Kidney (tissue), 14 donors: ENCODE data around the gene KCNAB2. TPM values are rescaled to one million over a fixed set of nuclear protein-coding genes. Genes with fewer than 3 reads are reported as not detected.
"Not testable (repeated sequence)": the region's sequence is repeated elsewhere in the genome, so short reads cannot be mapped to it uniquely, and the experiment has no call there.

Experiments
- DNase-seq, 5 donors: peaks; one replicate each; pipeline ENCODE4 v3.0.0-alpha.2; 2013 to 2020
- FAIRE-seq: peaks from 2 replicates; lab custom pipeline; 2012; peaks lifted over from hg19 to GRCh38; lab: Jason Lieb, UNC
- H3K27ac ChIP-seq, 2 donors: one replicate each; pipeline ENCODE4 v1.7.0; 2013; ENCODE audit warnings: low read depth in 2 of 2, low read length in 2 of 2, inconsistent platforms in 1 of 2
- H3K27me3 ChIP-seq: one replicate; pipeline ENCODE4 v1.7.1; 2013; ENCODE audit warnings: low read length, inconsistent platforms; ENCODE audit not compliant: control insufficient read depth, insufficient read depth
- H3K36me3 ChIP-seq, 3 donors: one replicate each; pipeline versions ENCODE4 v1.7.0 to v1.7.1; 2013; ENCODE audit warnings: low read length in 3 of 3, control low read depth in 1 of 3, inconsistent platforms in 1 of 3; ENCODE audit not compliant: insufficient read depth in 3 of 3, control insufficient read depth in 2 of 3
- H3K4me1 ChIP-seq, 3 donors: one replicate each; pipeline versions ENCODE4 v1.7.0 to v1.7.1; 2013; ENCODE audit warnings: low read length in 3 of 3, inconsistent platforms in 1 of 3, low read depth in 1 of 3; ENCODE audit not compliant: control insufficient read depth in 2 of 3, insufficient read depth in 2 of 3
- H3K4me3 ChIP-seq, 3 donors: one replicate each; pipeline versions ENCODE4 v1.7.0 to v1.8.1; 2013; ENCODE audit warnings: low read length in 3 of 3, control low read depth in 1 of 3, inconsistent platforms in 1 of 3
- H3K9ac ChIP-seq, 3 donors: one replicate each; pipeline versions ENCODE4 v1.7.0 to v1.7.1; 2013; ENCODE audit warnings: low read length in 3 of 3, control low read depth in 1 of 3, inconsistent platforms in 1 of 3
- H3K9me3 ChIP-seq, 3 donors: one replicate each; pipeline versions ENCODE4 v1.7.0 to v1.7.1; 2013; ENCODE audit warnings: low read length in 3 of 3, control low read depth in 1 of 3, inconsistent platforms in 1 of 3; ENCODE audit not compliant: control insufficient read depth in 2 of 3, insufficient read depth in 1 of 3
- intact Hi-C: fragments of 100-400 bp; cut with DNase I; formaldehyde crosslinking; loops from one replicate; pipeline ENCODE4 v1.11.1; 2022
- polyA plus RNA-seq: library from polyadenylated mRNA; stranded (reverse); fragments of 350-450 nt; fragmentation: Illumina TruSeq; extraction: RNeasy Lipid Tissue Mini Kit (QIAGEN cat#74804); gene quantifications from one replicate; pipeline ENCODE4 v1.2.3, GENCODE V29; 2014; ENCODE audit warnings: low read depth, low replicate concordance; ENCODE audit not compliant: insufficient read depth
- total RNA-seq: library from RNA; stranded (reverse); fragmentation: NEBNext Ultra II Directional; extraction: Animal tissue kit (Norgen Biotek cat#: 25700); gene quantifications from one replicate; pipeline ENCODE4 v1.2.1, GENCODE V29; 2021
- TF ChIP-seq, protein P1 (sequence below): IDR thresholded peaks from 3 replicates; pipeline ENCODE4 v1.5.1; 2012; ENCODE audit warnings: mild to moderate bottlenecking, moderate library complexity, borderline replicate concordance; ENCODE audit not compliant: insufficient read depth; ENCODE audit errors: extremely low read depth
- donor health status: control.
- donor health status: control.
- donor health status: control.
- donor health status: control.
- donor health status: control.
- donor health status: DM: yes; HTN: yes; CAD: no.
- donor health status: Normal renal cell carcinoma (clear cell type).

KCNAB2 gene
- total and polyA plus RNA-seq, 2 donors from 2014 or later, result 19.6 to 28.1 TPM

DNA sequence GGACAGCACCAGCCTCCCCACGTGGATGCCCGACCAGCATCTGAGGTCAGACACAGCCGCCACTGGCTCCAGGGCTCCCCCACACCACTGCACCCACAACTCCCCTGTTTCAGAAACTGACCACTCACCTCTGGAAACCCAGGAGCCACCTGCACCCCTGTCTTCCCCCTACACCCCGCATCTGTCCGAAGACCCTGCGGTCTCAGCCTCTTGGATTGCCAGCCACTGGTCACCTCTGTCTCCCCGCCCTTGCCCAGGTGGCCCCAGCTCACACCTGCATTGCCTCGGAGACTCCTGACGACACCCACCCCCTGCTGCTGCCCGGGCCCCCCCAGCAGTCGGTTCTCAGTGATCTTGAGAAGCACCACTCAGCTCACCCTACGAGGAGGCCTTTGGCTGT, 32.2 kb upstream of the KCNAB2 start:
- H3K9ac ChIP-seq, result no peak overlapping the region
- DNase-seq (peak in 1 of 5 donors; percentile 42), FAIRE-seq (no peak)

DNA sequence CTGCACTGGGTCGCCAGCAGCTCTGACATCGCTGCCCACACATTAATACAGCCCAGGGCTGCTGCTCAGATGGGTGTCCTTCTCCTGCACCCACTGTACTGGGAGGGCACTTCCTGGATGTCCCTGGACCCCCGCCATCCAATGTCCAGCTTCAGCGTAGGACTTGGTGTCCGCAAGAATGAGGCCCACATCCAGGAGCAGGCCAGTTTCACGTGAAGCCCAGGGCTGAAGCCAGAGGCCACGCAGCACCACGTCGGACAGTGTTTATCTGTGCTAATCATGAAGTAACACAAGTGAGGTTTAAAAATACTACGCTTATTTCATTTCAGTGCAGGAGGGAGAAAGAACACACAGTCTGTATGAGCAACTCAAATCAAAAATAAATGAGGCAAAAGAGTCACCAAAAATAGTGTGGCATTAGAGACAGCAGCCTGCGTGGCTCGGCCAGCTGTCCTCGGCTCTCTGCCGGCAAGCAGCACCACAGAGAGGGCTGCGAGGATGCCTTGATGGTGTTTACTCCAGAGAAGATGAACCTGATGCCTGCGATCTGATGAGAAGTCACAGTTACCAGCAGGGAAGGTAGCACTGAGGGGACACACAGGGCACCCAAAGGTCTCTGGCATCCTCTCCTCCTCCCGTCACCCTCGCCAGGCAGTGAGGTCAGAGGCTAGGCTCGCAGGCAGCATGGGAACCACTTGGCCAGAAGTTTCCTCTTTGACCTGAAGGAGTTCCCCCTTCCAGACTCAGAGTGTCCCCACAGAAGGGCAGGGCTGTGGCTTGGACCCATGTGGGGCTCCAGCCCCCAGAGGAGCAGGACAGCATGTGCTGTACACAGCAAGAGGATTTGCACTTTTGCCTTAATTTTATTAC, 31.3 kb upstream of the KCNAB2 start:
- no peak overlapping the region for H3K27ac ChIP-seq
- intact Hi-C loops, result no loop called here
- no peaks in the 10 kb centered on the region for H3K9me3 ChIP-seq
- H3K36me3 ChIP-seq, result no peaks in the 10 kb centered on the region
- no peaks in the 10 kb centered on the region for H3K4me1 ChIP-seq
- H3K27me3 ChIP-seq, result no peaks in the 10 kb centered on the region
- H3K4me3 ChIP-seq, result no peak overlapping the region
- no peak overlapping the region for H3K9ac ChIP-seq
- DNase-seq (peak in 1 of 5 donors; percentile 55), FAIRE-seq (no peak)
- TF ChIP-seq, protein P1, sequence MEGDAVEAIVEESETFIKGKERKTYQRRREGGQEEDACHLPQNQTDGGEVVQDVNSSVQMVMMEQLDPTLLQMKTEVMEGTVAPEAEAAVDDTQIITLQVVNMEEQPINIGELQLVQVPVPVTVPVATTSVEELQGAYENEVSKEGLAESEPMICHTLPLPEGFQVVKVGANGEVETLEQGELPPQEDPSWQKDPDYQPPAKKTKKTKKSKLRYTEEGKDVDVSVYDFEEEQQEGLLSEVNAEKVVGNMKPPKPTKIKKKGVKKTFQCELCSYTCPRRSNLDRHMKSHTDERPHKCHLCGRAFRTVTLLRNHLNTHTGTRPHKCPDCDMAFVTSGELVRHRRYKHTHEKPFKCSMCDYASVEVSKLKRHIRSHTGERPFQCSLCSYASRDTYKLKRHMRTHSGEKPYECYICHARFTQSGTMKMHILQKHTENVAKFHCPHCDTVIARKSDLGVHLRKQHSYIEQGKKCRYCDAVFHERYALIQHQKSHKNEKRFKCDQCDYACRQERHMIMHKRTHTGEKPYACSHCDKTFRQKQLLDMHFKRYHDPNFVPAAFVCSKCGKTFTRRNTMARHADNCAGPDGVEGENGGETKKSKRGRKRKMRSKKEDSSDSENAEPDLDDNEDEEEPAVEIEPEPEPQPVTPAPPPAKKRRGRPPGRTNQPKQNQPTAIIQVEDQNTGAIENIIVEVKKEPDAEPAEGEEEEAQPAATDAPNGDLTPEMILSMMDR, result no peak

More for the DNA sequence above, 32.2 kb upstream of the KCNAB2 start:
- Histone ChIP-seq H3K27ac (no peak overlapping the region), H3K27me3 (no peaks in the 10 kb centered on the region), H3K4me3 (no peak overlapping the region), H3K36me3 (no peaks in the 10 kb centered on the region), H3K4me1 (no peaks in the 10 kb centered on the region), H3K9me3 (no peaks in the 10 kb centered on the region)
- TF ChIP-seq, protein P1, result no peak
- intact Hi-C loops, result no loop called here

- DNase-seq, result peak in 1 of 5 donors; percentile 45
- TF ChIP-seq, protein P1, result no peak
- Histone ChIP-seq H3K27me3 (no peaks in the 10 kb centered on the region), H3K27ac (no peak overlapping the region), H3K9me3 (no peaks in the 10 kb centered on the region), H3K36me3 (no peaks in the 10 kb centered on the region), H3K9ac (no peak overlapping the region), H3K4me1 (no peaks in the 10 kb centered on the region), H3K4me3 (no peak overlapping the region)
- intact Hi-C loops, result no loop called here
- no peak for FAIRE-seq
These were observed 29.4 kb upstream of the KCNAB2 start for GRCh38 chr1:6016191-6016865.

GRCh38 chr1:6017654-6018053, 28.0 kb upstream of the KCNAB2 start:
- H3K9me3 ChIP-seq, H3K36me3 ChIP-seq, H3K27ac ChIP-seq, FAIRE-seq, intact Hi-C loops, H3K27me3 ChIP-seq, H3K4me3 ChIP-seq, H3K4me1 ChIP-seq, H3K9ac ChIP-seq: not testable (repeated sequence)
- peak in 1 of 5 donors; percentile 24 for DNase-seq
